ENCODE measurements around the gene CDH6.

The CDH6 gene

GRCh38 chr5:31255041-31255440 lies 61.6 kb downstream of the CDH6 start:
- no peak for DNase-seq

- DNase-seq: no peak
Observed at GRCh38 chr5:31268256-31268655, 74.8 kb downstream of the CDH6 start.

- DNase-seq: no peak
Observed at GRCh38 chr5:31268686-31269085, 75.2 kb downstream of the CDH6 start.

GRCh38 chr5:31269259-31269658 lies 75.8 kb downstream of the CDH6 start:
- DNase-seq: no peak

GRCh38 chr5:31270396-31270795 lies 76.9 kb downstream of the CDH6 start:
- no peak for DNase-seq

- DNase-seq: no peak
Observed at GRCh38 chr5:31271567-31271966, 78.1 kb downstream of the CDH6 start.

GRCh38 chr5:31273161-31273560 lies 79.7 kb downstream of the CDH6 start:
- no peak for DNase-seq

GRCh38 chr5:31273631-31274378 lies 80.3 kb downstream of the CDH6 start:
- no peak for DNase-seq

- no peak for DNase-seq
Observed at GRCh38 chr5:31280210-31280609, 86.7 kb downstream of the CDH6 start.

- no peak for DNase-seq
Observed at GRCh38 chr5:31283326-31283725, 89.8 kb downstream of the CDH6 start.

- DNase-seq: no peak
Observed at GRCh38 chr5:31285025-31285424, 91.5 kb downstream of the CDH6 start.

- DNase-seq: no peak
Observed at GRCh38 chr5:31287985-31288384, 94.5 kb downstream of the CDH6 start.

- no peak for DNase-seq
Observed at GRCh38 chr5:31289429-31289828, 95.9 kb downstream of the CDH6 start.

- DNase-seq: no peak
Observed at GRCh38 chr5:31291323-31291854, 97.9 kb downstream of the CDH6 start.

- no peak for DNase-seq
Observed at GRCh38 chr5:31300501-31300900, 107.0 kb downstream of the CDH6 start.

- no peak for DNase-seq
Observed at GRCh38 chr5:31301833-31302232, 108.3 kb downstream of the CDH6 start.

GRCh38 chr5:31303688-31304087 lies 110.2 kb downstream of the CDH6 start:
- no peak for DNase-seq

GRCh38 chr5:31317665-31318064 lies 124.2 kb downstream of the CDH6 start:
- no peak for DNase-seq

- DNase-seq: no peak
Observed at GRCh38 chr5:31319335-31319734, 125.8 kb downstream of the CDH6 start.

- DNase-seq: no peak
Observed at GRCh38 chr5:31322946-31323345, 129.5 kb downstream of the CDH6 start.

- no peak for DNase-seq
Observed at GRCh38 chr5:31324842-31325241, 131.4 kb downstream of the CDH6 start.

GRCh38 chr5:31328040-31328733 lies 134.7 kb downstream of the CDH6 start:
- DNase-seq: no peak

- no peak for DNase-seq
Observed at GRCh38 chr5:31329715-31330114, 136.2 kb downstream of the CDH6 start.

GRCh38 chr5:31332160-31332559 lies 138.7 kb downstream of the CDH6 start:
- DNase-seq: no peak
